ENCODE measurements around the gene RBBP8NL. TPM values are rescaled to one million over a fixed set of nuclear protein-coding genes. Genes with fewer than 3 reads are reported as not detected.

Gene RBBP8NL
- polyA plus RNA-seq: under 1 TPM in 2 of 3 donors, not detected in 1; 0.09 to 0.61 TPM

- no peak within 1 kb of the TSS for H3K27ac ChIP-seq (ENCODE audit: low read depth, low read length)
- 28 to 77% (median 74%) methylated on average over 28 of the region's 28 CpGs for WGBS, 3 donors
These were observed at the start of gene RBBP8NL for GRCh38 chr20:62427172-62428001. Gene RBBP8NL (minus strand): TSS chr20:62427539. CDS start chr20:62419647, 7,892 bp downstream.

DNA sequence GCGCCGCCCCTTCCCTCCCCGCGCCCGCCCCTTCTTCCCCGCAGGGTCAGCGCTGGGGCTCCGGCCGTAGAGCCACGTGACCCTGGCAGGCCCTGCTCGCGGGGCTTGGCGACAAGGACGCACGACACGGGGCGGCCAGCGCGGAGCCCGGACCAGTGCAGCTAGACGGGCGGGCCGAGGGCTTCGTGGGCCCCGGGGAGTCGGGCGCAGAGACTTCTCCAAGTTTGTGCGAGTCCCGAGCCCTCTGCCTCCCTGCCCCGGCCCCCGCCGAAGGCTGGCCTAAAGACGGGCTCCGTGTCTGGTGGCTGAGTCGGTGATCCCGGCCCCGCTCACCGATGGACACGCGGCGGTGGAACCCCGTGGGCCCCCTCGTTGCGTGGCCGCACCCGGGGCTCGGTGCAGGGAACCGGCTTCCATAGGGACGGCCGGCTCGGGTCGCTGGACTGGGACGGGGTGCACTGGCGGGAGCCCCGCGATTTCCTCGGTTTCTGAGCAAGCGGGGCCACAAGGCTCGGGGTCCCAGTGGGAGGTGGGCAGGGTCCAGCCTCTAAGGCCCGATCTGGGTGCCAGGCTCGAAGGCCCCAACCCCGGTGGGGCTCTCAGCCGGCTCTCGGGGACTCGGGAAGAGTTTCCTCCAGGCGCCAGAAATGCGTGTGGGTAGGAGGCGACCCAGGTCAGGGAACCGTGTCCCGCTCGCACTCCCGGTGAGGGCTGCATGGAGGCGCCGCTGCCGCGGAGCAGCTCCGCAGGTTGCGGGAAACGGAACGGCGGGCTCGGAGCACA is 48.9 kb upstream of the RBBP8NL start:
- 3 to 5% (median 4%) methylated on average over 57 to 81 of the region's 82 CpGs for WGBS, 3 donors

DNA sequence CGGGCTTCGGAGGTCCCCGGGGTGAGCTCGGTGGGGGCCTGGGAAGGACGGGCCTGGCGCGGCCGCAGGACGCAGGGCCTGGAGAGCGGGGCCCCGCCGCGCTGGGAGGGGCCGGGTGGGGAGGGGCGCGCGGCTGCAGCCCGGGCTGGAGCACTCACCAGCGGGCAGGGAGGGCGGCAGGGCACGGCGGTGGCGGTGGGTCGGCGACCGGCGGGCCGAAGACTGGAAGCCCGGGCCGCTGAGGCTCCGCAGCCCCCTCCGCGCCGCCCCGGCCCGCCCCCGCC is 48.4 kb upstream of the RBBP8NL start, which contains the start of gene GATA5:
Gene GATA5 (minus strand): TSS at position 224 of the 284 bp plus-strand sequence. CDS start 474 bp downstream, outside the sequence.
- 1% methylated on average over 13 to 33 of the region's 37 CpGs for WGBS, 3 donors
- H3K27ac ChIP-seq (ENCODE audit: low read depth, low read length): no peak within 1 kb of the TSS

More for the DNA sequence above, 48.9 kb upstream of the RBBP8NL start:
- no peak overlapping the region for H3K27ac ChIP-seq (ENCODE audit: low read depth, low read length)

DNA sequence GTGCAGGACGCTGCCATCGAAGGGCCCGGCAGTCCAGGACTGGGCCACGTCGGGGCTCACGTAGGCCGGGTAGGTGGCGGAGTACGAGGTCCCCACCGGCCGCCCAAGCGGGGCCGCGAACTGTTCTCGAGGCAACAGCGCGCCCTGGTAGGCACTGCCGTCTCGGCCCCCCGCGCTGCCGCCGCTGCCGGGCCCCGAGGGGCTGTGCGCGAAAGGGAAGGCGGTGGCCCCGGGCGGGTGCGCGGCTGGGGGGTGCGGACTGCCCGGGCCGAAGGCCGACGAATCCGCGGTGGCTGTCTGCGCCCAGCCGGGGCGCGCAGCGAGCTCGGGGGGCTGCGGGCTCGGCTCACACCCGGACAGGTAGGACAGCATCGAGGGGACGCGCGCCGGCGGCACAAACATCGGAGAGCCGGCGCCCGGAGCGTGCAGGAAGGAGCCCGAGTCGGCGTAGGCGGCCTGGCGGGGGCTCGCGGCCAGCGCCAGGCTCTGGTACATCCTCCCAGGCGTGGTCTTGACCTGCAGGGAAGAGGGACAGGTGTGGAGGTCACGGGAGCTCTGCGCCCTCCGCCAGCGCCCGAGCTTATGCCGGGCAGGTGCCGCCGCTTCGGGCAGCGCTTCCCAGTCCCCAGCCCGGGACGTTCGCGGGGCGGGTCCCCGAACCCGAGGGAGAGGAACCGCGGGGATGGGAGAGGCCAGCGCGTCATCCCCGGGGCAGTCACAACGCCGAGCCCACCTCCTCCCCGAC is 47.9 kb upstream of the RBBP8NL start:
- no peak overlapping the region for H3K27ac ChIP-seq (ENCODE audit: low read depth, low read length)
- WGBS, 3 donors: 4 to 5% (median 4%) methylated on average over 48 to 93 of the region's 93 CpGs

GRCh38 chr20:62474604-62475026 is 47.3 kb upstream of the RBBP8NL start:
- H3K27ac ChIP-seq (ENCODE audit: low read depth, low read length): no peak overlapping the region
- whole genome bisulfite sequencing, 3 donors: 11 to 22% (median 19%) methylated on average over 25 of the region's 25 CpGs

DNA sequence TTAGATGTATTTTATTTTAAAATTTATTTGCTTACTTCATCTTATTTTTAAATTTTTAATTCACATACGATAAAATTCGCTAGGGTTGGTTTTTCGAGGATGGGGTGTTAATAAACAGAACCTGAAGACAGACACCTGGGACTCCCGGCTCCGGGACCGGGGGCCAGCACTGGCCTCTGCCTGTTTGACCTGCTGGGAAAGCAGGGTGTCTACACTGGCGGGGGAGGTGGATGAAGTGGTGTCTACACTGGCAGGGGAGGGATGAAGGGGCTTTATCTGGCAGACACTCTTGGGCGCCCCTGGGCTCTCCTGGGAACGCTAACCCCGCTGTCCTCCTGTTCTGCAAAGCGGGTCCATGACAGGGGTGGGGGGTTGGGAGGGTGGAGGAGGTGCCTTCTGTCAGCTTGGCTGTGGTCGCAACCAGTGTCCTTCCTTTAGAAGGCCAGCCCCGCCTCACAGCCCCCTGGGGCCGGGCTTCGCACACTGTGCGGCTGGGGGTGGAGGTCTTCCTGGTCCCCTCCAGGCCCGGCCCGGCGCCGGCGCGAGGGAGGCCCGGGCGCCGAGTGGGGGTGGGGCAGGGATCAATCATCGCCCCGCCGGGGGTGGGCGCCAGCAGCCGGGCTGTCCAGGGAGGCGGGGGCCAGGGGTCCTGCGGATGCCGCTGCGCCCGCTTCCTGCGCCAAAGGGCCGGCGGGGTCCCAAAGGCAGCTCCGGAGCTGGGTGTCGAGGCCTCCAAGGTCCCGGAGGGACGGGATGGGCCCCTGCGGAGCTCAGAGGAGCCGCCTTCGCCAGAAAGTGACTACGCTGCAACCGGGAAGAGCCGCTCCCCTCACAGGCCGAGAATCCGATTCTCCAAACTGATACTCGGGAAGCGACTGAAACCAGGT is 46.6 kb upstream of the RBBP8NL start:
- no peak overlapping the region for H3K27ac ChIP-seq (ENCODE audit: low read depth, low read length)
- WGBS, 3 donors: 20 to 34% (median 31%) methylated on average over 33 to 52 of the region's 52 CpGs

GRCh38 chr20:62472941-62473585 is 45.7 kb upstream of the RBBP8NL start:
- H3K27ac ChIP-seq (ENCODE audit: low read depth, low read length): no peak overlapping the region
- 70 to 80% (median 70%) methylated on average over 30 of the region's 30 CpGs for WGBS, 3 donors

DNA sequence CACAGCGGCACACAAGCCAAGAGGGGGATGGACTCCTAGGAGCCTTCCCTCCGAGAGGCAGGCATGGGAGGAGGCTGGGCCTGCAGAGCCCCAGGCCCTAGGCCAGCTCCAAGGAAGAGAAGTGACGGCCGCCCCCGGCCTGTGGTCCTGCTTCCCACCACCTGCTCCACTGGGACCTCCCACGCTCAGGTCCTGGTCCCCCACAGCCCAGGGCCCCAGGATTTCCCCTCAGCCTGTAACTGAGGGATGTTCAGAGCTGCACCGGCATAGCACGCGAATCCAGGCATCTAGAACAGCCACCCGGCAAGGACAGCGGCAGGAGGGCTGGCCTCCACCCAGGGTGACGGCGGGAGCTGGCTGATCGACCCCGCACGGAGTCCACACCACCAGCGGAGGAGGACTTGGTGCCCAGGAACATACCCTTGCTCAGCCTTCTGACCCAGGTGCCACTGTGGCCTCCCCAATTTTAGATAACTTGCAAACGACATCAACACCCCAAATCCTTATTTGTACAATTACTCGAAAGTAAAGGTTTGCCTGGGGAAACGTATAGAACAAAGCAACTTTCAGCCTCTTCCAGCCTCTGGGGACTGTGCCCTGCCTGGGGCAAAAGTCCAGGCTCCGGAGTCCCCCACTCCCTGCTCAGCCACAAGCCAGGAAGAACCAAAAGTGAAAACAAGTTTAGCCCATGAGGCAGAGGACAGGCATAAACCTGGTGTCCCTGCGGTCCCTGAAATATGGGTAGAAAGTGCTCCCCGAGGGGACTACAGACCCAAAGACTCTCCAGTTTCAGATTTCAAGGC is 45.0 kb upstream of the RBBP8NL start:
- 79 to 86% (median 79%) methylated on average over 23 of the region's 23 CpGs for WGBS, 3 donors
- H3K27ac ChIP-seq (ENCODE audit: low read depth, low read length): no peak overlapping the region

- WGBS, 3 donors: 72 to 83% (median 82%) methylated on average over 12 of the region's 12 CpGs
- H3K27ac ChIP-seq (ENCODE audit: low read depth, low read length): no peak overlapping the region
These were observed 43.1 kb upstream of the RBBP8NL start for GRCh38 chr20:62470459-62470858.

DNA sequence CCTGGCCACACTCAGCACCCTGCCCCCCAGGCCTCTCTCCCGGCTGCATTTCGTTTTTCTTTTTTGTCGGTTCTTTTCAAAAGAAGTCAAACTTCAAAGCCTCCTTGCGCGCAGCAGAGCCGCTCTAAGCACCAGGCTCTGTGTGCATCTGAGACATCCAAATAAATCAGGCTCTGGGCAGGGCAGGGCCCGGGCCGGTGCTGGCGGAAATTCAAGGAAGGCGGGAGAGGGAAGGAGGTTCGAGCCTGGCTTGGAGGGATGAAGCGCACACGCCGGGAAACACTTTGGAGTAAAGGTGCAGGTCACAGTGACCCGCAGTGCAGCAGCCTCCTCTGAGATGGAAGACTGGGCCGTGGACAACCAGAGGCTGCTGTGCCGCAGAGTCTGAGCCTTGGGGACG is 42.7 kb upstream of the RBBP8NL start:
- WGBS, 3 donors: 46 to 54% (median 48%) methylated on average over 18 of the region's 18 CpGs
- no peak overlapping the region for H3K27ac ChIP-seq (ENCODE audit: low read depth, low read length)

DNA sequence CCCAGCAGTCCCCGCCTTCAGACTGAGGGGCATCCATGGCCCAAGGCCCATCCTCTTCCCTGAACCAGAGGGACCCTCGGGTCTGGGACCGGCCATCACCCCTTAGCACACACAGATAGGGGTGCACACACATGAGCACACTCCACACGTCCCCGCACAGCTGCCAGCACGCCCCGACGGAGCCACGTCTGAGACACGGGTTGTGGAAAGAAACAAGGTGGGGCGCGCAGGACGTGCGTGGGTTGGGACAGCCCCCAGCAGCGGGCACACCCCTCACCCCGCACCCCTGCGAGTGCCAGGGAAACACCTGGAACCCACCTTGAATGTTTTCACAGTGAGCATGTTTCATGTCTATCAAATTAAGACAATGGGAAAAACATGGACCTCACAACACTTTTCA is 42.0 kb upstream of the RBBP8NL start:
- no peak overlapping the region for H3K27ac ChIP-seq (ENCODE audit: low read depth, low read length)
- WGBS, 3 donors: 77 to 82% (median 78%) methylated on average over 17 of the region's 17 CpGs

GRCh38 chr20:62466806-62467537 is 39.6 kb upstream of the RBBP8NL start:
- H3K27ac ChIP-seq (ENCODE audit: low read depth, low read length): no peak overlapping the region
- 68 to 83% (median 78%) methylated on average over 19 of the region's 19 CpGs for WGBS, 3 donors

GRCh38 chr20:62466072-62466760 is 38.9 kb upstream of the RBBP8NL start:
- 74 to 84% (median 82%) methylated on average over 46 to 48 of the region's 48 CpGs for WGBS, 3 donors
- no peak overlapping the region for H3K27ac ChIP-seq (ENCODE audit: low read depth, low read length)

DNA sequence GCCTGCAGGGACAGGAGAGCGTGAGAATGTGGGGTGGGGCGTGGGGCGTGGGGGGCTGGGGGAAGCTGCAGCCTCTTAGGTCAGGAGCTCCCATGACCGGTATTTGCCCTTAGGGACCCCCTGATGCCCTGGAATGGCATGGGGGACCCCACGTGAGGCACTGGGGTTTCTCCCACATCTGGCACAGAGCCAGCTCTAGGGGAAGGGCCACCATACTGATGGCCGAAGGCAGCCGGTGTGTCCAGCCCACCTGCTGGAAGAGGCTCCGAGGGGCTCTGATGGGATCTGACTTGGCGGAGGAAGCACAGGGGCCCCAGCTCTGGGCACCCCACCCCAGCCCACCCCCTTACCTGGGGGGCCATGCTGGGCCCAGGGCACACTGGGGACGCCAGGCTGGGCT is 37.7 kb upstream of the RBBP8NL start:
- 77 to 80% (median 79%) methylated on average over 10 of the region's 10 CpGs for WGBS, 3 donors
- H3K27ac ChIP-seq (ENCODE audit: low read depth, low read length): no peak overlapping the region

- no peak overlapping the region for H3K27ac ChIP-seq (ENCODE audit: low read depth, low read length)
- WGBS, 3 donors: 88 to 91% (median 91%) methylated on average over 10 of the region's 10 CpGs
These were observed 37.1 kb upstream of the RBBP8NL start for GRCh38 chr20:62464425-62464770.

Data from adipose tissue (tissue), 3 donors.